Urinary bladder (tissue), 4 donors: ENCODE measurements around the gene MACROH2A1. TPM values are rescaled to one million over a fixed set of nuclear protein-coding genes. Genes with fewer than 3 reads are reported as not detected.
"Not testable (repeated sequence)": the region's sequence is repeated elsewhere in the genome, so short reads cannot be mapped to it uniquely, and the experiment has no call there.

Source experiments
- DNase-seq: peaks from one replicate; pipeline ENCODE4 v3.0.0-alpha.2; 2015; ENCODE audit errors: extremely low spot score
- H3K27ac ChIP-seq: one replicate; pipeline ENCODE4 v1.5.1; 2013; ENCODE audit warnings: low read depth, mild to moderate bottlenecking, moderate library complexity
- H3K36me3 ChIP-seq: one replicate; pipeline ENCODE4 v1.6.1; 2013; ENCODE audit warnings: mild to moderate bottlenecking, moderate library complexity; ENCODE audit not compliant: insufficient read depth
- H3K4me1 ChIP-seq: one replicate; pipeline ENCODE4 v1.6.1; 2013; ENCODE audit warnings: mild to moderate bottlenecking, moderate library complexity; ENCODE audit not compliant: insufficient read depth
- H3K4me3 ChIP-seq: one replicate; pipeline ENCODE4 v1.5.1; 2013; ENCODE audit warnings: low read depth, low read length
- WGBS: extraction: QIAGEN DNeasy Blood & Tissue Kit; methylation state at CpG from one replicate; pipeline ENCODE4 v1.1.7; 2013; 5-methylcytosine and 5-hydroxymethylcytosine counted together
- polyA plus RNA-seq: library from polyadenylated mRNA; stranded (reverse); fragments of 200-250 nt; gene quantifications from one replicate; pipeline ENCODE4 v1.2.3, GENCODE V29; 2013
- total RNA-seq: library from RNA; depleted of rRNA; stranded (reverse); fragments of >200 nt; gene quantifications from one replicate; pipeline ENCODE4 v1.2.3, GENCODE V29; 2014
- donor health status: healthy with polysubstance abuse.
- donor health status: healthy.

Gene MACROH2A1
- total and polyA plus RNA-seq, 2 donors, result 122 to 150 TPM

GRCh38 chr5:135373736-135374515, 25.1 kb downstream of the MACROH2A1 start:
- WGBS, result 45% methylated on average over 7 of the region's 7 CpGs
- H3K4me1 ChIP-seq, result no peaks in the 10 kb centered on the region
- no peak overlapping the region for H3K27ac ChIP-seq
- H3K36me3 ChIP-seq, result peaks cover 2% of the 10 kb centered on the region
- H3K4me3 ChIP-seq, result no peak overlapping the region
- no peak for DNase-seq

- Histone ChIP-seq H3K27ac (no peak overlapping the region), H3K4me3 (no peak overlapping the region), H3K4me1 (no peaks in the 10 kb centered on the region), H3K36me3 (peaks cover 2% of the 10 kb centered on the region)
- WGBS, result 64% methylated on average over 10 of the region's 10 CpGs
- DNase-seq, result no peak
These were observed 26.2 kb downstream of the MACROH2A1 start for GRCh38 chr5:135372654-135373381.

- Histone ChIP-seq H3K36me3 (peaks cover 2% of the 10 kb centered on the region), H3K27ac (no peak overlapping the region), H3K4me1 (no peaks in the 10 kb centered on the region), H3K4me3 (no peak overlapping the region)
- WGBS, result 56% methylated on average over 4 of the region's 4 CpGs
- DNase-seq, result no peak
These were observed 27.3 kb downstream of the MACROH2A1 start for GRCh38 chr5:135371622-135372232.

GRCh38 chr5:135369952-135370351, 29.1 kb downstream of the MACROH2A1 start:
- DNase-seq, result no peak
- Histone ChIP-seq H3K4me1 (no peaks in the 10 kb centered on the region), H3K36me3 (peaks cover 2% of the 10 kb centered on the region), H3K27ac (no peak overlapping the region), H3K4me3 (no peak overlapping the region)
- WGBS, result 98% methylated on average over 6 of the region's 6 CpGs

- Histone ChIP-seq H3K36me3 (peaks cover 2% of the 10 kb centered on the region), H3K27ac (no peak overlapping the region), H3K4me3 (no peak overlapping the region), H3K4me1 (no peaks in the 10 kb centered on the region)
- DNase-seq, result no peak
- WGBS, result 79% methylated on average over 4 of the region's 4 CpGs
These were observed 31.5 kb downstream of the MACROH2A1 start for GRCh38 chr5:135367554-135367953.

- Histone ChIP-seq H3K36me3 (peaks cover 2% of the 10 kb centered on the region), H3K4me1 (no peaks in the 10 kb centered on the region), H3K4me3 (no peak overlapping the region), H3K27ac (no peak overlapping the region)
- WGBS, result 40% methylated on average over 2 of the region's 2 CpGs
- DNase-seq, result no peak
These were observed 32.0 kb downstream of the MACROH2A1 start for GRCh38 chr5:135367076-135367475.

GRCh38 chr5:135365281-135365680, 33.8 kb downstream of the MACROH2A1 start:
- Histone ChIP-seq H3K4me1 (no peaks in the 10 kb centered on the region), H3K36me3 (peaks cover 2% of the 10 kb centered on the region), H3K4me3 (no peak overlapping the region), H3K27ac (no peak overlapping the region)
- 67% methylated on average over 2 of the region's 2 CpGs for WGBS
- DNase-seq, result no peak

GRCh38 chr5:135364421-135365262, 34.4 kb downstream of the MACROH2A1 start:
- H3K4me3 ChIP-seq, result no peak overlapping the region
- peak; percentile 41 for DNase-seq
- H3K27ac ChIP-seq, result no peak overlapping the region
- WGBS, result 31% methylated on average over 5 of the region's 5 CpGs
- H3K4me1 ChIP-seq, result no peaks in the 10 kb centered on the region
- peaks cover 2% of the 10 kb centered on the region for H3K36me3 ChIP-seq

GRCh38 chr5:135363342-135363741, 35.7 kb downstream of the MACROH2A1 start:
- 93% methylated on average over 3 of the region's 3 CpGs for WGBS
- H3K27ac ChIP-seq, H3K36me3 ChIP-seq, DNase-seq, H3K4me3 ChIP-seq, H3K4me1 ChIP-seq: not testable (repeated sequence)

GRCh38 chr5:135362102-135362501, 36.9 kb downstream of the MACROH2A1 start:
- WGBS, result 94% methylated on average over 2 of the region's 2 CpGs
- DNase-seq, result no peak
- H3K4me1 ChIP-seq, result no peaks in the 10 kb centered on the region
- H3K36me3 ChIP-seq, result peaks cover 2% of the 10 kb centered on the region
- no peak overlapping the region for H3K27ac ChIP-seq
- H3K4me3 ChIP-seq, result no peak overlapping the region

GRCh38 chr5:135360278-135361274, 38.5 kb downstream of the MACROH2A1 start:
- no peak overlapping the region for H3K4me3 ChIP-seq
- WGBS, result 87% methylated on average over 16 of the region's 16 CpGs

GRCh38 chr5:135359374-135360165, 39.5 kb downstream of the MACROH2A1 start:
- H3K4me1 ChIP-seq, result no peaks in the 10 kb centered on the region
- DNase-seq, result no peak
- no peak overlapping the region for H3K4me3 ChIP-seq
- peaks cover 2% of the 10 kb centered on the region for H3K36me3 ChIP-seq
- WGBS, result 86% methylated on average over 8 of the region's 8 CpGs
- no peak overlapping the region for H3K27ac ChIP-seq

More at GRCh38 chr5:135360278-135361274, 38.5 kb downstream of the MACROH2A1 start:
- no peak for DNase-seq
- Histone ChIP-seq H3K4me1 (no peaks in the 10 kb centered on the region), H3K36me3 (peaks cover 2% of the 10 kb centered on the region), H3K27ac (no peak overlapping the region)
